Psoas muscle (tissue), 8 donors: ENCODE results near the gene CFTR. TPM values are rescaled to one million over a fixed set of nuclear protein-coding genes. Genes with fewer than 3 reads are reported as not detected.

Experiments
- ATAC-seq, 4 donors: fragments of 200-7000 bp; cut with Tn5 transposase; one replicate each; pipeline ENCODE4 v1.9.1; 2020; ENCODE audit warnings: moderate library complexity in 3 of 4, mild to moderate bottlenecking in 2 of 4
- DNase-seq, 2 donors: peaks; one replicate each; pipeline ENCODE4 v3.0.0-alpha.2; 2020
- H3K27ac ChIP-seq: fragments of 200-600 bp; one replicate; pipeline ENCODE4 v1.8.0; 2022
- H3K27me3 ChIP-seq, 3 donors: fragments of 200-600 bp in 1 of 3; one replicate each; pipeline versions ENCODE4 v1.6.1 to v1.8.0; 2013 to 2022; ENCODE audit warnings: low read length in 2 of 3, mild to moderate bottlenecking in 2 of 3, moderate library complexity in 1 of 3; ENCODE audit not compliant: insufficient read depth in 3 of 3
- H3K36me3 ChIP-seq, 2 donors: fragments of 200-600 bp in 1 of 2; one replicate each; pipeline versions ENCODE4 v1.6.1 to v1.8.0; 2013 to 2022; ENCODE audit warnings: low read depth in 1 of 2, mild to moderate bottlenecking in 1 of 2, moderate library complexity in 1 of 2; ENCODE audit not compliant: insufficient read depth in 1 of 2
- H3K4me1 ChIP-seq: fragments of 200-600 bp; one replicate; pipeline ENCODE4 v1.8.0; 2022
- H3K4me3 ChIP-seq: fragments of 200-600 bp; one replicate; pipeline ENCODE4 v1.8.0; 2022; ENCODE audit warnings: mild to moderate bottlenecking
- H3K9me3 ChIP-seq: fragments of 200-600 bp; one replicate; pipeline ENCODE4 v1.8.0; 2022
- WGBS, 3 donors: extraction: QIAGEN DNeasy Blood & Tissue Kit; methylation state at CpG; one replicate each; pipeline versions ENCODE4 v1.1.6 to v1.1.7; 2013; 5-methylcytosine and 5-hydroxymethylcytosine counted together
- intact Hi-C, 2 donors: fragments of 100-400 bp; cut with DNase I; formaldehyde crosslinking; loops; one replicate each; pipeline versions ENCODE4 v1.11.0 to v1.14.2; 2022
- polyA plus RNA-seq, 3 donors: library from polyadenylated mRNA; stranded (reverse); fragments of 200-250 nt; gene quantifications; one replicate each; pipeline ENCODE4 v1.2.3, GENCODE V29; 2013
- total RNA-seq, 4 donors: library from RNA; stranded (reverse); fragmentation: NEBNext Ultra II Directional in 2 of 4; extraction: Animal tissue kit (Norgen Biotek cat#: 25700) in 2 of 4; gene quantifications; one replicate each; pipeline versions ENCODE4 v1.2.1 to v1.2.4, GENCODE V29; 2021 to 2023
- TF ChIP-seq, protein P1 (sequence below): fragments of 200-600 bp; IDR thresholded peaks from one replicate; pipeline ENCODE4 v1.8.0; 2022; ENCODE audit warnings: antibody characterized with exemption
- donor health status: healthy with polysubstance abuse.
- donor health status: DM: no; HTN: no; CAD: no; lungs with moderate emphysema.
- donor health status: Bipolar disorder and iron deficiency.
- donor health status: healthy.
- donor health status: DM: yes; HTN: yes; CAD: no.
- donor health status: DM: no; HTN: no; CAD: no.
- donor health status: DM: no; HTN: no; CAD: no.
- donor health status: DM: yes; HTN: yes; CAD: no.

CFTR gene
- total and polyA plus RNA-seq, 7 donors: 0.01 to 0.06 TPM; not detected in 5

- ATAC-seq (no peak), DNase-seq (no peak)
- H3K27me3 ChIP-seq: no peaks in the 10 kb centered on the region
- WGBS, 3 donors: 94 to 96% (median 95%) methylated on average over 15 to 21 of the region's 21 CpGs
- H3K27ac ChIP-seq: no peak overlapping the region
- TF ChIP-seq, protein P1, sequence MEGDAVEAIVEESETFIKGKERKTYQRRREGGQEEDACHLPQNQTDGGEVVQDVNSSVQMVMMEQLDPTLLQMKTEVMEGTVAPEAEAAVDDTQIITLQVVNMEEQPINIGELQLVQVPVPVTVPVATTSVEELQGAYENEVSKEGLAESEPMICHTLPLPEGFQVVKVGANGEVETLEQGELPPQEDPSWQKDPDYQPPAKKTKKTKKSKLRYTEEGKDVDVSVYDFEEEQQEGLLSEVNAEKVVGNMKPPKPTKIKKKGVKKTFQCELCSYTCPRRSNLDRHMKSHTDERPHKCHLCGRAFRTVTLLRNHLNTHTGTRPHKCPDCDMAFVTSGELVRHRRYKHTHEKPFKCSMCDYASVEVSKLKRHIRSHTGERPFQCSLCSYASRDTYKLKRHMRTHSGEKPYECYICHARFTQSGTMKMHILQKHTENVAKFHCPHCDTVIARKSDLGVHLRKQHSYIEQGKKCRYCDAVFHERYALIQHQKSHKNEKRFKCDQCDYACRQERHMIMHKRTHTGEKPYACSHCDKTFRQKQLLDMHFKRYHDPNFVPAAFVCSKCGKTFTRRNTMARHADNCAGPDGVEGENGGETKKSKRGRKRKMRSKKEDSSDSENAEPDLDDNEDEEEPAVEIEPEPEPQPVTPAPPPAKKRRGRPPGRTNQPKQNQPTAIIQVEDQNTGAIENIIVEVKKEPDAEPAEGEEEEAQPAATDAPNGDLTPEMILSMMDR: no peak
- no peaks in the 10 kb centered on the region for H3K4me1 ChIP-seq
- no peak overlapping the region for H3K4me3 ChIP-seq
- H3K9me3 ChIP-seq: no peaks in the 10 kb centered on the region
- intact Hi-C loops: no loop called here
- no peaks in the 10 kb centered on the region for H3K36me3 ChIP-seq
These were observed 116.3 kb downstream of the CFTR start for GRCh38 chr7:117596134-117596533.

DNA sequence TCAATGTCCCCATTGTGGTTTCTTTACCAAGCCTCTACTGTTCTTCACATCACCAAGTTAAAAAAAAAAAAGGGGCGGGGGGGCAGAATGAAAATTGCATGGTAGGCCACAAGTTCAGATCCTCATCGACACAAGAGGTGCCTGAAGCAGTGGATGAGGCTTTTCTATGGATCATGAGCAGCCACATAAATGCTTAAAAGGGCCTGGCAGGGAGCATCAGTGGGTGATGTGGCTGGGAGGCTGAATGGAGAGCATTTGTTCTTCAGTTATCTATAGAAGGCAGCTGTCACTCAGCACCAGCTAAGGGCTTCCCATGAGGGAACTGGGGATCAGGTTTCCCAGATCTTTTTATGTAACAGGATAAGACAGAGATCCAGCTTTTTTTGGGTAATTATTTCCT lies 117.9 kb downstream of the CFTR start:
- no peak for DNase-seq
- Histone ChIP-seq H3K4me1 (no peaks in the 10 kb centered on the region), H3K27me3 (no peaks in the 10 kb centered on the region), H3K36me3 (no peaks in the 10 kb centered on the region), H3K27ac (no peak overlapping the region), H3K4me3 (no peak overlapping the region), H3K9me3 (no peaks in the 10 kb centered on the region)
- no peak for ATAC-seq
- WGBS, 3 donors: 59 to 69% (median 65%) methylated on average over 2 of the region's 2 CpGs
- intact Hi-C loops: no loop called here
- TF ChIP-seq, protein P1: no peak

DNA sequence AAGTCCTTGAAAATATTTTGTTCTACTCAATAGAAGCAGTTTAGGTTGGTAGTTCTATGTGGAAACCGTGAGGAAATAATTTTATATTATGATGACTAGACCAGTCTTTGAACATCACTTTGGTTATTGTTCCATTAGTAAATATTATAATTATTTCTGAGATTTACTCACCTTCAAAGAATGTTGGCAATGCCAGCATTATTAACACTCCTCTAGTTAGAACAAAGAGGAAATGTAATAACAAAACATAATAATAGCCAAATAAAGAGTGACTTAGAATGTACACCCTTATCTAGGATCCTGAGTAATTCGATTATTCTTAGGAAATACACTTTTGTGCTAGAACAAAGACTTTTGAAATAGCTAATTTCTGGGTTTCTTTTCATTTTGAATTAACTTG lies 121.1 kb downstream of the CFTR start:
- no peak for DNase-seq
- no peaks in the 10 kb centered on the region for H3K27me3 ChIP-seq
- intact Hi-C loops: no loop called here
- H3K4me1 ChIP-seq: no peaks in the 10 kb centered on the region
- H3K4me3 ChIP-seq: no peak overlapping the region
- ATAC-seq: no peak
- WGBS, 3 donors: 58 to 77% (median 64%) methylated on average over 2 of the region's 2 CpGs
- no peaks in the 10 kb centered on the region for H3K9me3 ChIP-seq
- no peak overlapping the region for H3K27ac ChIP-seq
- no peaks in the 10 kb centered on the region for H3K36me3 ChIP-seq
- TF ChIP-seq, protein P1: no peak

DNA sequence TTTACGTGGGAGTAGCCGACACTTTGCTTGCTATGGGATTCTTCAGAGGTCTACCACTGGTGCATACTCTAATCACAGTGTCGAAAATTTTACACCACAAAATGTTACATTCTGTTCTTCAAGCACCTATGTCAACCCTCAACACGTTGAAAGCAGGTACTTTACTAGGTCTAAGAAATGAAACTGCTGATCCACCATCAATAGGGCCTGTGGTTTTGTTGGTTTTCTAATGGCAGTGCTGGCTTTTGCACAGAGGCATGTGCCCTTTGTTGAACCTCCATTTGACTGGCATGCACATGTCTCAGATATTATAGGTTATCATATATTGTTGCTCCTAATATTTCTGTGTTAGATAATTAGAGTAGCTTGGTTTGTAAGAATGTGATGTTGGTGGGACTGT lies 123.8 kb downstream of the CFTR start:
- Histone ChIP-seq H3K36me3 (no peaks in the 10 kb centered on the region), H3K4me3 (no peak overlapping the region), H3K4me1 (no peaks in the 10 kb centered on the region), H3K27me3 (no peaks in the 10 kb centered on the region), H3K27ac (no peak overlapping the region), H3K9me3 (no peaks in the 10 kb centered on the region)
- intact Hi-C loops: no loop called here
- TF ChIP-seq, protein P1: no peak
- no peak for DNase-seq
- 71 to 73% (median 71%) methylated on average over 4 of the region's 4 CpGs for WGBS, 3 donors
- ATAC-seq: no peak

DNA sequence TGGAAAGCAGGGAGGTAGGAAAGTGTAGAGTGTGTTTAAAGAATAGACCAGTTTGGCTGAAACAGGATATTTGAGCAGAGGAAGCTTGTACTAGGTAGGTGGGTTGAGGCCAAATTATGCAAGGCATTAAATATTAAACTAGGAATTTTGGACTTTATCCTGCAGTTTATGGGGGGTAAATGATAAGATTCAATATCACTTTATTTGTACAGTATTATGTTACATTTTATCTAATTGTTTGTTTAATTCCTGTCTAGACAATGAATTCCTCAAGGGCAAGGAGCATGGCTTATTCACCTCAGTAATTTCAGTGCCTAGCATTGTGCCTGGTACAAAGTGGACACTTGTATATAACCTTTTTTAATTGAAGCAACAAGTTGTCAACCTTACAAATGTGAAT lies 125.9 kb downstream of the CFTR start:
- no peaks in the 10 kb centered on the region for H3K27me3 ChIP-seq
- TF ChIP-seq, protein P1: no peak
- no peak overlapping the region for H3K27ac ChIP-seq
- H3K4me3 ChIP-seq: no peak overlapping the region
- intact Hi-C loops: no loop called here
- H3K4me1 ChIP-seq: no peaks in the 10 kb centered on the region
- ATAC-seq: no peak
- H3K36me3 ChIP-seq: no peaks in the 10 kb centered on the region
- no peaks in the 10 kb centered on the region for H3K9me3 ChIP-seq
- no peak for DNase-seq
